ENCODE results near the gene NOTCH1. TPM values are rescaled to one million over a fixed set of nuclear protein-coding genes. Genes with fewer than 3 reads are reported as not detected.
"Not testable (repeated sequence)": the region's sequence is repeated elsewhere in the genome, so short reads cannot be mapped to it uniquely, and the experiment has no call there.

NOTCH1 gene
- 114 and 284 TPM in 2 replicates for total RNA-seq

DNA sequence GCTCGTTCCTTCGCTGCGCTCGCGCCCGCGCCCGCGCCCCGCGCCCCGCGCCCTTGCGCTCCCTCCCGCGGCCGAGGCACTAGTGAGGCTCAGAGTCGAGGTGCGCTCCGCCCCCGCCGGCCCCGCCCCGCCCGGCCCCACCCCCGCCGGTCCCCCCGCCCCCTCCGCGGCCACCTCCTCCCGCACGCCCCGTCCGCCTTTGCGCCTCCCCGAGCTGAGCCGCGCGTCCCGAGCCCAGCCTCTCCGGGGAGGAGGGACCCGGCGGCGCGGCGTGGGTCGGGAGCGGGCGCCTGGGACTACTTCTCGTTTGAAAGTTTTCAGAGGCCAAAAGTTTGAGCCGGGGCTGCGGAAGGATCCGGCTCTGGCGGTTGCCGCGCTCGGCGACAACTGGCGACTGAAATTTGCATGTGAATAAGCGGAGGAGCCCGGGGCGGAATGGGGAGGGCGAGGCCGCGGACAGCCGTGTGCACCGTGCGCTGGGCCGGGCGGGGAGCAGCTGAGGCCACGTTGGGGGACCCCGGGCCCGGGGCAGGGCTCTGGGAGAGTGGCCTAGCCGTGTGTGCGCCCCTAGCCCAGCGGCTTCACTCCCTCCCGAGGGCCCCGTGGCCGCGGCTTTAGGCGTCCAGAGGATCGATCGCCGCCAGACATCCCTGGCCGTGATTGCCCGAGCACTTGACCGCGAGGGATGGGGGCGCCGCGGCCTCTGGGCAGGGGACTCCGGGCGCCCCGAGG, at the start of gene NOTCH1:
Gene NOTCH1, minus strand, starts transcription at position 84 of the 732 bp plus-strand sequence. CDS start 262 bp downstream, outside the sequence.
- DNase-seq (ENCODE audit: extremely low read depth, low read depth, low spot score): no peak

DNA sequence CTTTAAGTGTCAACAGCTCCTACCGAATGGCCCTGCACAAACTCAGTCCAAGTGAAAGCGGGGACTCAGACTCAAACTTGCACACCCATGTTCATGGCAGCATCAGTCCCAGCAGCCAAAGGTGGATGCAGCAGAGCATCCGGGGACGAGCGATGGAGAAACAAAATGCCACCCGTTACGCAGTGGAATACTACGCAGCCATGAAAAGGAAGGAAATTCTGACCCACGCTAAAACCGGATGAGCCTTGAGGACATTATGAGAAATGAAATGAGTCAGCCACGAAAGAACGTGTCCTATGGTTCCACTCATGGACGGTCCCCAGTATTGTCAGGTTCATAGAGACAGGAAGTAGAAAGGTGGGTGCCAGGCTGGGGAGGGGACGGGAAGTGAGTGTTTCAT, 48.6 kb upstream of the NOTCH1 start:
- no peak for DNase-seq (ENCODE audit: extremely low read depth, low read depth, low spot score)

DNA sequence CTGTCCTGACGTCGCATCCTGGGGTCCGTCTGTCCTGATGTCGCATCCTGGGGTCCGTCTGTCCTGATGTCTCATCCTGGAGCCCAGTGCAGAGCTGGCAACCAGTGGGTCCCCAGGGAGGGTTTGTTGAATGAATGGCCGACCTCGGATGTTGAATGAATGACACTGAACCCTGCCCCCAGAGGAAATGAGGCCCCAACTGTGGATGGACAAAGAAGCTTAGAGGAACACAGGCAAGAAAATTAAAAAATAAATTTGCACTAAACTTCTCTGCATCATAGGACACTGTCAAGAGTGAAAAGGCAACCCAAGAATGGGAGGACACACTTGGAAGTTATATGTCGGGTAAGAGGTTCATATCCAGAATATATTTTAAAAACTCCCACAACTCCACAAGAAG, 47.7 kb upstream of the NOTCH1 start:
- DNase-seq (ENCODE audit: extremely low read depth, low read depth, low spot score): no peak

DNA sequence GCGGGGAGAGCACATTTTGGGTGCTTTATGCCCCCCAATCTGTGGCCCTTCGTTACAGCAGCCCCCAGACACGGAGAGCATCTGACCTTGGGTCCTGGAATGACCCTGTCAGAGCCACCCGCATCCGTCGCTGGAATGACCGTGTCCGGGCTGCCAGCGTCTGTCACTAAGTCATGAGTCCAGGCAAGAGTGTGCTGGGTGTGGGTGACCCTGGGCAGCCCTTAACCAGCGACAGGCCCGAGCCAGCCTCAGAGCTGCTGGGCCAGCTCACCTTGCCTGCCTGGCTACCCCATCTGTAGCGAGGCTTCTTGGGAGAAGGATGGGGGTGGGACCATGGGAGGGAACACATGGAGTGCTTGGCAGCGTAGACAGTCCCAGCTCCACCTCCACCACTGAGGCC, 46.8 kb upstream of the NOTCH1 start:
- no peak for DNase-seq (ENCODE audit: extremely low read depth, low read depth, low spot score)

DNA sequence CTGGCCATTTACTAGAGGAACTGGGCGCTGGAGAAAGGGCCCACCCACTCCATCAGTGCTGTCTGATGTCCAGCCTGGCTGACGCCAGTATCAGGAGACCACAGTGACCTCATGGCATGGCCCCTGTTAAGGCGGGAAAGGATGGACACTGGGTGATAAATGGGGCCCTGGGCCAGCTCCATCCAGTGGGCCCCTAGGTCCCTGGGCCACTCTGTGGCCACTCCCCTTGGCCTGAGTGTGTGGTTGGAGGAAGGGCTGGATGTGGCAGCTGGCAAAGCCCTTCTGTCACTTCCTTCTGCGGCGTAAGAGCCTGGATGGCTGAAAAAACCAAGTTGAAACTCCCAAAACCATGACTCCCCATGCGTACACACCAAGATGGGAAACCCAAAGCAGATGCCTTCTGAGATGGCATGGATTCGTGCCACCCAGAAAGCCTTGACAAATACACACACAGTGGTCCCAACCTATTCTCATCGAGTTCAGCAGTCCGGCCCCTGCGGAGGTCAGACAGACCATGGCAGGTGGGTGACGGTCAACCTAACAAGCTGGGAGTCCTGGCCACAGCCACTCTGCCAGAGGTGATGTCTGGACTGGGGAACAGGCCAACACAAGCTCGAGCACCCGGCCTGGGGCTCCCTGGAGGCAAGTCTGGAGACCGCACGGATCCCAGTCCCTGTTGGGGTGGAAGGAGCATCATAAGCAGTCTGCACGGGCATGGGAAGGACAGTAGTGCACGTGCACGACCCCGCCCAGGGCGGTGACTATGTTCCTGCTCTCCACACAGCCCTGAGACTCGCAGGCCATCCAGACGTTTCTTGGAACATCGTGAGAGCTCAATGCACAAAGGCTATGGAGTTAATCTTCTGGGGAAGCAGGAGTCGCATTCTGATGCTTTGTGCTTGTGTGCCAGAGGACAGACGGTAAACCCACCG, 45.2 kb upstream of the NOTCH1 start:
- no peak for DNase-seq (ENCODE audit: extremely low read depth, low read depth, low spot score)

DNA sequence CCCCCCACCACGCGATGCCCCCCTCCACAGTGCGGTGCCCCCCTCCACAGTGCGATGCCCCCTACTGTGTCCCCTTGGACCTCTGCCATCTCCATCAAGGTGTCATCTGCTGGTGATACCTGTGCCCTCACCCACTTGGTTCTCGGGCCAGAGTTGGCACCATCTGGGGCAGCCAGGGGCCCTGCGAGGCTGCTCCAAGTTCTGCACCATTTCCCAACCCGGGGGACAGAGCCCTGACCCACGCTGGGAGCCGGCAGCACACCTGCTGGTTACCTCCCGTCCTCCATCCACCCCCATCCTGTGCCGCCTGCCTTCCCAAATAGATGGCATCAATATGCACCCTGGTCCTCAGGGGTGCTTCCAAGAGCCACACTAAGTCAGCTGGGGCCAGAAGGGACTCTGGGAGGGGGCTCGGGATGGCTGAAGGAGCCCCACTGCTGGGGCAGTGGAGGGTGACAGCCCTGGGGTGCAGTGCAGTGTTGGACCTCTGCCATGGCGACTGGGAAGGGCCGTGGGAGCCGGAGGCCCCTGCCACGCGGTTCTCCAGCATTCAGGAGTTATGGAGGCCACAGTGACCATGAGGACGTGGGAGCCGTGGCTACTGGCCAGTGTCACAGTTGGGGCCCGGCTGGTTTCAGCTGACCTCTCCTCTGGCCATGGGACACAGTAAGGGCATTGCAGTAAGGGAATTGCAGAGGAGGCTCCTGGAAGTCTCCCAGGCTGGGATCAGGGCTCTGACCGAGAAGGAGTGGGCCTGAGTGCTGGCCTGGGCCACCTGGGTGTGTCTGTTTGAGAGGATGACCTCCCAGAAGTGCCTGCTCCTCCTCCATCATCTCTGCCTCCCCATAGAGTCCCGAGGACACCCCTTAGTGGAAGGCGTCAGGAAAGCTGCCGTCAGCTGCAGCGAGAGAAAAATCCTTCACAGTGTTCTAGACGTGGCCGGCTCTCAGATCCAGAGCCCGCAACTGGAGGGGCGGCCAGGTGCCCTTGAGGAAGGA, 44.2 kb upstream of the NOTCH1 start:
- DNase-seq (ENCODE audit: extremely low read depth, low read depth, low spot score): no peak

DNA sequence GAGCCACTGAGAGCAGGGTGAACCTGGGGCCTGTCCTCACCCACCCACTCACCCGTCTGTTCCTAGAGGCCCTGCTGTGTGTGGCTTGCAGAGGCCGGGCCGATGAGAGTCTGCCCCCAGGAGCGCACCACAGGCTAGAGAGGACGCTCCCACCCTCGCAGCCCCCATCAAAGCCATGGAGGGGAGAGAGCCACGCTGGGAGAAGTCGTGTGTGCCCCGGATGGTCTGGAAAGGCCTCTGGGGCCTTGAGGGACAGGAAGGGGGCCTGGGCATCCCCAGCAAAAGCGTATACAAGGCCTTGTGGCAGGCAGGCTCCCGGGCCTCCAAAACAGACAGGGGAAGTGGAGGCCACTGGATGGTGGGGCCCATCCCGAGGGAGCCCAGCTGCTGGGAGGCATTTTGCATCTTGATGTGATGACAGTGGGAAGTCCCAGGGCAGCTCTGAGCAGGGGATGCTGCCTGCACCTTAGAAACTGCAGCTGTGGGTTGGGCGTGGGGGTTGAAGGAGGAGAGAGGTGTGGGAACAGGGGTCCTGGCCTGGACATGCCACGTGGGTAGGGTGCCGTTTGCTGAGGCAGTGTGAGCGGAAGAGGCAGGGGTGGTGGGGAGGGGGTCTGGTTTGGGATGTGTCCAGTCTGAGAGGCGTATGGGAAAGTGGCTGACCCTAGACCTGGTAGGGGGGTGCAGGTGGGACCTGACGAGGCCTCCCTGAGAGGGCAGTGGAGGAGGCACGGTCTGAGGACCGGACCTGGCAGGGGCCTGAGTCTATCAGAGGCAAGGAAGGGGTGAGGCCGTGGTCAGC, 43.0 kb upstream of the NOTCH1 start:
- DNase-seq (ENCODE audit: extremely low read depth, low read depth, low spot score): no peak

DNA sequence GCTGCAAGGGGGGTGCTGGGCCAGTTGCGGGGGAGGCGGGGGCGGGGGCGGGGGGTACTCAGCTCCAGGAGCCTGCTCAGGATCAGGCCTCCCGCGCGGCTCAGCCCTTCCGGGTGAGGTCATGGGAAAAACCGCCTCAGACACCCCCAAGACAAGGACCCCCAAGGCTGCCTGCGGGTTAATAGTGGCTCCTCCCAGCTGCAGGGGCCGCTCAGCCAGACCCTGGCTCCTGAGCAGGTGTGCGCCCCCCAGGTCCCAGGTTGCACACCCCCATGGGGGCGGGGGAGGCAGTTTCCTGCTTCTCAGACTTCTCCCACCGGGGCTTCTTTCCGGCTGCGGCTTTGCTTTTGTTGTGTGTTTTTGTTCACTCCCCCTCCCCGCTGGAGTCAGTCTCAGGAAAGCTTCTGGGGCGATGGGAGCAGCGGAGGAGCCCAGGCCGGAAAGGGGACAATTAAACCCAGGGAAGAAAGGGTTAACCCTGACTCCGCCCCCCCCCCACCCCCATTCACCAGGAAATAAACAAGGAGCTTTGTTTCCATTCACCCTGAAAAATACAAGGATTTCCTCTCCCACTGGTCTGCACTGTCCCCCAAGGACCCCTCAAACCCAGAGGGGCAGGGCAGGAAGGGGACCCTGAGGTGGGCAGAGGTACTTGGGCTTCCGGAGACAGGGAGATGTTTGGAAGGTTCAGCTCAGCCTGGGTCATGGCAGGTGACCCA, 42.3 kb upstream of the NOTCH1 start:
- no peak for DNase-seq (ENCODE audit: extremely low read depth, low read depth, low spot score)

DNA sequence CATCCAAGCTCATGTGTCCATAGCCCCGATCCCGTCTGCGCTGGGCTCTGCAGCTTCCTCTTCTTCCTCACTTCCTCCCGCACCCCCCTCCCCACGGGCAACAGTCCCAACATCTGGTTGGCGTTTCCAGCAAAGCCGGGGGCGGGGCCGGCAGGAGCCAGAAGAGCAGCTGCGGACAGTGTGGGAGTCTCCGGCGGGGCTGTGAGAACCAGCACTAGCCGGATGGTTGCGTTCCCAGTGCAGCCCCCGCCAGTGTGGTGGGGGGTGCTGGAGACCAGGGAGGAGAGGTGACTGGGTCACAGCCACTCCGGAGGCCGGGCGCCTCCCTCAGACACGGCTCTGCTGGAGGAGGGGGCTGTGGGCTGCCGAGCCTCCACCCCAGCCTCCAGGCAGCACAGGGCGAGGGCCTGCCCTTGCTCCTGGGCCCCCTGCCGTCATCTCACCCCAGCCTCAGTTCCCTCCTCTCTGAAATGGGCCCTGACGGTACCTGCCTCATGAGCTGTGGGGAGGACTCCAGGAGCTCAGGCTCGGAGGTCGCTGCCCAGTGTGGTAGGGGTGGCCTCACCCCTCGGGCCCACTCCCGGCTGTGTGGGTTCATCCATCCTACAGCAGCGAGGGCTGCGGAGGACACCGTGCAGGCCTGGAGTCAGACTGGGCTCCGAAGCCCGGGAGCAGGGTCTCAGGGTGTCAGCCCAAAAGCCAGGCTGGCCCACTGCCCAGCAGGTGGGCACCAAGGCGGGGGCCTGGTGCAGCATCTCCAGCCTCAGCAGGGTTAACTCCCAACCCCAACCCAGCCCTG, 41.5 kb upstream of the NOTCH1 start:
- DNase-seq (ENCODE audit: extremely low read depth, low read depth, low spot score): no peak

DNA sequence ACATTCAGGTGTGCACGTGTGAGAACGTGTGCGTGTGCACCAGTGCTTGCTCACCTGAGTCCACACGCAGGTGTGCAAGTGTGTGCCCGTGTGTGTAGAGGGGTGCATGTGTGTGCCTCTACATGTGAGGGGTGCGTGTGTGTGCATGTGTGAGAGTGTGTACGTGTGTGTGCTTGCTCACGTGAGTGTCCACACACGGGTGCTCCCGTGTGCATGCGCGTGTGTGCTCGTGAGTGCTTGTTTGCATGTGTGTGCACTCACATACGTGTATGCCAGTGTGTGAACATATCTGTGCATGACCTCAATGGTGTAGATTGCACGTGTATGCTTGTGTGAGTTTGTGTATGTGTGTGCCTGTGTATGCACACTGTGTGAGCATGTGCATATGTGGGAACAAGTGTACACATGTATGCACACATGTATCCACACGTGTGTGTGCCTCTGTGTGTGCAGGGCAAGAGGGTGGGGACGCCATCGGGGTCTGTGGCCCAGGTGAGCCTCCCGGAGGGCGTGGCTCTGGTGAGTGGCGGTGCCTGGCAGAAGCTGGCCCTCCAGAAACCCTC, 40.6 kb upstream of the NOTCH1 start:
- DNase-seq (ENCODE audit: extremely low read depth, low read depth, low spot score): no peak

DNA sequence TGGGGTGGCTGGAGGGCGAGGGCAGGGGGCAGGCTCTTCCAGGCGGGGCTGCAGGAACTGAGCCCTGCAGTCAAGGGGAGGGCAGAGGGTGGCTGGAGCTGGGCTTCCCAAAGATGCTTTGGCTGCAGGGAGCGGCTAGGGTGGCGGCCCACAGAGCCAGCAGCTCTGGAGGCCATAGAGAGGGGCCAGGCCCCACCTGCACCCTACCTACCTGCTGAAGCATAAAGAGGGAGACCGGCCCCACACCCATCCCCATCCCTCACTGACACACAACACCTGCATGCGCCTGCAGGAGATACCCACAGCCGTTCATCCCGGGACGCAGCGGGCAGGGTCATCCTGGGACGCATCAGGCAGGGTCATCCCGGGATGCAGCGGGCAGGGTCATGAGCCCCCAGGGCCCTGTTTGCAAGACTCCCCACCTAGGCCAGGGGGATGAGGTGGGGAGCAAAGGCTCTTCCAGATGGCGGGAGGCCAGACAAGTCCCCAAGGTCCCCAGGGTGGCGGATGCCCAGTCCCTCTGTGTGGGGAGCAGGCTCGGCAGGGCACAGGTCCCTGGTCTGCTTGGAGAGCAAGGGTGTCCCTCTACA, 39.8 kb upstream of the NOTCH1 start:
- DNase-seq (ENCODE audit: extremely low read depth, low read depth, low spot score): no peak

DNA sequence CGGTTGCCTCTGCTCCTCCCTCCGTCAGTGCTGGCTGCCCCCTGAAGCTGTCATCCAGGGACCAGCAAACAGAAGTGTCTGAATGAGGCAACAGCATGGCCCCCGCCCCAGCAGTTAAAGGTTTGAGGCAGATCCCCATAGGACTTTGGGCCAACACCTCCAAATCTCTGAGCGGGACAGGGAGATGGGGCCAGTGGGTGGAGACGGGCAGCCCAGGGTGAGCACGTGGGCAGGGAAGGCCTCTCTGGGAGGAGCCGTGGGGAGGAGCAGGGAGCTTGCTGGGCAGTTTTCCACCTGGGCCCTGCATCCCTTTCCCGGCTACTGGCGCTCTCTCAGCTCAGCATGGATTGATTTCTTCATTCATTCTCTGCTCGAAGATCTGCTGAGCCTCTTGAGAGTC, 39.1 kb upstream of the NOTCH1 start:
- no peak for DNase-seq (ENCODE audit: extremely low read depth, low read depth, low spot score)

DNA sequence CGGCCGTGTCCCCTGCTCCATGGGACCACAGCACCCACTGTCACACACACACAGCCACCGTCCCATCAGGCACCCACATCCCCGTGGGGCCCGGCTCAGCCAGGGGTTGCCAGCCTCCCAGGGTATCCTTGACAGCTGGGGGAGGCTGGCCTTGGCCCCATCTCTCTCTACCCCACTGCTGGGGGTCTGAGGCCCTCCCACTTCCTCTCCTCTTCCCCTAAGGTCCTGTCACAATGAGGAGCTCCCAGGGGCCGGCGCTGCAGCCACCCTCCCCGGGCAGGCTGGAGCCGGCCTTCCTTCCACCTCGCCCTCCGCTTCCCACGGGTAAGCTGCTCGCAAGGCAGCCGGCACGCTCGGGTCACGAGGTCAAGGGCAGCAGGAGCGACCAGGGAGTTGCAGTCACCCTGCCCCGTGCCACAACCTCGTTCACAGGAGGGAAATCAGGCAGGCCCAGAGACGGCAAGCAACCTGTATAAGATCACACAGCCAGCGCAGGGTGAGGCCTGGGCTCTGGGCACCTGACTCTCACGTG, 38.6 kb upstream of the NOTCH1 start:
- no peak for DNase-seq (ENCODE audit: extremely low read depth, low read depth, low spot score)

DNA sequence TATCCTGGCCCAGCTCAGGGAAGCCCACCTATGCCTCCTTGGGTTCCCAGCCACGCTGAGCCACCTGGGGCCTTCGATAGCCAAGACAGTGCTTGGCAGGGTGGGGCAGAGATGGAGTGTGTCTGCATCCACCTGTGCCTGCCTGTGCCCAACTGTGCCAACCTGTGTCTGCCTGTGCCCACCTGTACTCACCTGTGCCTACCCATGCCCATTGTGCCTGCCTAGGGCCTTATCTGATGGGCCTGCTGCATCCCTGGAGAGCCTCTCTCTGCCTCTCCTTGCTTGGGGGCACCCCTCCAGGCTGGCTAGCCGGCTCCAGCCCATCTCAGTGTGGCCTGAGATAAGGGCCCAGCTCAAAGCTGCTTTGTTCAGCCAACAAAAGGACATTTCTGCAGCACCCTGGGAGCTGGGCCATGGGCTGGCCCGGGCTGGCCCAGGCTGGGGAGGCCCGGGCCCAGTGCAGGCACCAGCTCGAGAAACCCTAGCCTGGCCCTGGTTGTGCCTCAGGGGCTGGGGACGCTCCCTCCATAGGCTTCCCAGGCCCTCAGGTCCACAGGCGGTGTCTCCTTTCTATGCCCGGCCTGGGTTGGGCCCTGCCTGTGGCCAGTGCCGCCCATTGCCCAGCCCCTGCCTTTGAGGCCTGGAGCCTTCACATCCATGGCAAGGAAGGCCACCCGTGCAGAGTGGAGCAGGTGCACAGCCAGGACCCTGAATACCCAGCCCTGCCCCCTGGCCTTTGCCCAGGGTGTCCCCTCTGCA, 37.3 kb upstream of the NOTCH1 start:
- no peak for DNase-seq (ENCODE audit: extremely low read depth, low read depth, low spot score)

DNA sequence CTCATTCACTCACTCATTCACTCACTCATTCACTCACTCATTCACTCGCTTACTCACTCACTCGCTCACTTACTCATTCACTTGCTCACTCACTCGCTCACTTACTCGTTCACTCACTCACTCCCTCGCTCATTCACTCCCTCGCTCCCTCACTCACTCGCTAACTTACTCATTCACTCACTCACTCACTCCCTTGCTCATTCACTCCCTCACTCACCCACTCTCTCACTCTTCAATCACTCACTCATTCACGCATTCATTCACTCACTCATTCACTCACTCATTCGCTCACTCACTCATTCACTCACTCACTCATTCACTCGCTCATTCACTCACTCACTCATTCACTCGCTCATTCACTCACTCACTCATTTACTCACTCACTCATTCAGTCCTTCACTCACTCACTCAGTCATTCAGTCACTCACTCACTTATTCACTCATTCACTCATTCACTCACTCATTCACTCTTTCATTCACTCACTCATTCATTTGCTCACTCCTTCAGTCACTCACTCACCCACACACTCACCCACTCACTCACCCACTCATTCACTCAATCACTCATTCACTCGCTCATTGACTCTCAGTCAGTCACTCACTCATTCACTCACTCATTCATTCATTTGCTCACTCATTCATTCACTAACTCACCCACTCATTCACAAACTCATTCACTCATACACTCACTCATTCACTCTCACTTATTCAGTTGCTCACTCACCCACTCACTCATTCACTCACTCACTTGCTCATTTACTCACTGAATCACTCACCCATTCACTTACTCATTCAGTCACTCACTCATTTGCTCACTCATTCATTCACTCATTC, 36.0 kb upstream of the NOTCH1 start:
- no peak for DNase-seq (ENCODE audit: extremely low read depth, low read depth, low spot score)

DNA sequence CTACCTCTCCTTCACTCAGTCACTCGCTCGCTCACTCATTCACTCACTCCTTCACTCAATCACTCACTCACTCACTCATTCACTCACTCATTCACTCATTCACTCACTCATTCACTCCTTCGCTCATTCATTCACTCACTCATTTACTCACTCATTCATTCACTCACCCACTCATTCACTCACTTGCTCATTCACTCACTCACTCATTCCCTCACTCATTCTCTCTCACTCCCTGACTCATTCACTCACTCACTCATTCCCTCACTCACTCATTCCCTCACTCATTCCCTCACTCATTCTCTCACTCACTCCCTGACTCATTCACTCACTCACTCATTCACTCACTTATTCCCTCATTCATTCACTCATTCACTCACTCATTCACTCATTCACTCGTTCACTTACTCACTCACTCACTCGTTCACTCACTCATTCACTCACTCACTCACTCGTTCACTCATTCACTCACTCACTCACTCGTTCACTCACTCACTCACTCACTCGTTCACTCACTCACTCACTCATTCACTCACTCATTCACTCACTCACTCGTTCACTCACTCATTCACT, 33.9 kb upstream of the NOTCH1 start:
- not testable (repeated sequence) for DNase-seq (ENCODE audit: extremely low read depth, low read depth, low spot score)
